Glomerular visceral epithelial cell (primary cell): ENCODE data around the gene LTB4R2.

Source experiments
- DNase-seq: peaks from one replicate; pipeline ENCODE4 v3.0.0-alpha.2; 2016; ENCODE audit errors: extremely low spot score

Gene LTB4R2

DNA sequence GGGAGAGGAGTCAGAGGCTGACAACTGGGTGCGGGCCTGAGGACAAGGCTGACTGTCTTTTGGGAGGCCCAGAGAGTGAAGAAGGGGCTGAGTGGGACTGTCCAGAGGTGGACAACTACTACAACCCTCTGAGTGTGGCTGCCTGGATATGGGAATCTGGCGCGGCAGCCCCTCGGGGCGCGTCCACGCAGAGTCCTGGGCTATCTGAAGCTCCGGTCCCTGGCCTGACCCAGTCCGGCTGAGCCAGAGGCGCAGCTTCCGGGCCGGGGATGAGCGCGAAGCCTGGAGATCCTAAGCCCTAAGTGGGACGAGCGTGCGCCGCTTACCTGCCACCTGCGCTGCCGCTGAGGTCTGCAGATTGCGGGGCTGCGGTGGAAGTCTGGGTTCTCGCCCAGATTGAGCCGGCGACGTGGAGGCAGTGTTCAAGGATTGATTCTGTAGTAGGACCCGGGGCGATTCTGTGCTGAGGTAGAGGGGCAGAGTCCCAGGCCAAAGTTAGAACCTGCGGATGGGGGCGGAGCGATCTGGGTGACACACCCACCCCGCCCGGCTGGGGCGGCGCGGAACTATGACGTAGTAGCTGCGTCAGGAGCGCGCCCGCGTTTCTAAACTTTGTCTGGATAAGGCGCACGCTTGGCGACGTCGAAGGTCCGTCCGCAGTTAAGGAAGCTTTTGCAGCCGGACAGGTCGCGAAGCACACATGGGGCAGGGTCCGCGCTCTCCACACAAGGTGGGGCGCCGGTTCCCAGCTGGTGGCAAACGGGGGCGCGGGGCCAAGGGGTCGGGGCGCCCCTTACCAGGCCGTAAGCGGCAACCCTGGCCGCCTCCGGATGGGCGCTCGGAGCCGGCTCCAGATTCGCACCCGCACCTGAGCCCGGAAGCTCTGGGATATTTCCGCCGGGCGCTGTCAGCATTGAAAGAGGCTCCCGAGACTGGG is 10.4 kb upstream of the LTB4R2 start, which contains the start of the genes DHRS1 and NOP9:
Gene DHRS1 (minus strand): TSS at position 526 of the 937 bp plus-strand sequence. CDS start 674 bp downstream, outside the sequence.
Gene NOP9 (plus strand): TSS at position 596 of the 937 bp plus-strand sequence. CDS start 105 bp downstream, at position 701.
- DNase-seq, result peak; percentile 87

DNA sequence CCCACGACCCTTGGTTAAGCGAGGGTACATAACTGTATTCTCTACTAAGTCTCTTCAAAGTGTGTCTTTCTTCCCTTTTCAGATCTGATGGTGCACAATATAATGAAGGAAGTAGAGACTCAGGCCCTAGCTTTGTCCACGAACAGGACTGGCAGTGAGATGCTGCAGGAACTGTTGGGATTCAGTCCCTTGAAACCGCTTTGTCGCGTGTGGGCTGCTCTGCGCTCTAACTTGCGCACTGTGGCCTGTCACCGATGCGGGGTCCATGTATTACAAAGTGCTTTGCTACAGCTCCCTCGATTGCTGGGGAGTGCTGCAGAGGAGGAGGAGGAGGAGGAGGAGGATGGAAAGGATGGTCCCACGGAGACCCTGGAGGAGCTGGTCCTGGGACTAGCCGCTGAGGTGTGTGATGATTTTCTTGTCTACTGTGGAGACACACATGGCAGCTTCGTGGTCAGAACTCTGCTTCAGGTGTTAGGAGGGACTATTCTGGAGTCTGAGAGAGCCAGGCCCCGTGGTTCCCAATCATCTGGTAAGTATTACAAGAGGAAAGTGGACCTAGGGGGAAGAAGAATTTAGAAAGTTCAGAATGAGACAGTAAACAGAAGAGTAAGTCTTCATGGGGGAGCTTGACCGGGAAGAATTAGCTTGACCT is 9.5 kb upstream of the LTB4R2 start:
- no peak for DNase-seq

GRCh38 chr14:24304019-24304387 is 5.9 kb upstream of the LTB4R2 start:
- no peak for DNase-seq

DNA sequence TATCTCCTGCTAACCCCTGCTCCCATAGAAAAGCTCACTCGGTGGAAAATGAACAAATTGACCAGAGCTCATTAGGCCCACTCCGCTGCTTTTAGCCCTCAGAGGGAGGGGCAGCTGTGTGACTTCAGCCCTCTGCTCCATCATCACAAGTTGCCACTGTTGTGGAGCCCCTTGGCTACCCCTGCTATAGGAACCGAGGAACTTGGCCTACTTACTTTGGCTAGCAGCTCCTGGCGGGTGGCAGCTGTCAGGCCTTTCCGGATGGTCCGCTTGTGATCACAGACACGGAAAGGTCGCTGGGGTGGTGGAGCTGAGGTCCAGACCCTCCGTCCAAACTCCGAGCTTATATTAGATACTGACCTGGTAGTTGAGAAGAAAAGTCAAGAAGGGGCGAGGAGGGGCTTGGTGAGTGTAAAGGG is 2.8 kb upstream of the LTB4R2 start:
- no peak for DNase-seq

GRCh38 chr14:24307575-24308341 is 2.2 kb upstream of the LTB4R2 start, which contains the start of gene CIDEB:
Gene CIDEB, minus strand, starts transcription at chr14:24307977. Its CDS starts 119 bp downstream, at chr14:24307858.
- peak; percentile 71 for DNase-seq

GRCh38 chr14:24308342-24309124 is 1.4 kb upstream of the LTB4R2 start:
- no peak for DNase-seq

- DNase-seq, result no peak
These were observed 315 bp downstream of the LTB4R2 start for GRCh38 chr14:24310265-24310645.

- no peak for DNase-seq
These were observed 985 bp downstream of the LTB4R2 start, which contains the start of gene LTB4R for GRCh38 chr14:24310646-24311604. Gene LTB4R, plus strand, starts transcription at chr14:24311502. Its CDS starts 4,150 bp downstream, at chr14:24315652.

DNA sequence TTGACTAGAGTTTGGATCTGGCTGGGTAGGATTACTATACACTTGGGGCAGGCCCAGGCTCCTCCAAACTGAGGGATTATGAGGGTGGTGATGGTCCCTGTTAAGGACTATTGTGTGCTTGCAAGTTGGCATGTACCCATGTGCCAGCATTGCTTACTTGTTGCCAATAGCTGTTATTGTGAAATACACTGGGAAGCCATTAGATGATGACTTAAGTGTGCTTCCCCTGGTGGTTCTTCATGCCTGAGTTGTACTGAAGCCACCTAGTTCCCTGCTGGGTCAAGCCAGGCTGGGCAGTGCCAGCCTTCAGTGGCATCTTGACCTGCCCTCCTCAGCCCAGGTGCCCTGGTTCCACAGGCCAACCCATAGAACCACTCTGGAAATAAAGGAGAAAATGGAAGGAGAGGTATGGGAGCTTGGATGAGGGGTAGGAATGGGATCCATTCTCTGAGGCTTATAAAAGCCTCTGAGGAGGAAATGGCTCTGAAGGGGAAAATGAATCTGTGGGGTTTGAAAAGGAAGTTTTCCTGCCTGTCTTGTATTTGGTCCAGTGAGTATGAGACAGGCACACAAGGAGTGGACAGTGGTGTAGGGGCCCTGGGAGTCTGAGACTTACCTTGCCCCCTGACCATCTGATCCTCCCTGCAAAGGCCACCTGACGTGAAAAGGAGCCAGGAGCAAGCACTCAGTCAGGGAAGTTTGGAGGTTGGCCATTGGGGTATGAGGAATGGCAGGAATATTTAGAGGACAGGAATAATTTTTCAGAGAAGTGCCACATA is 2.1 kb downstream of the LTB4R2 start:
- no peak for DNase-seq

GRCh38 chr14:24312736-24313507 is 3.0 kb downstream of the LTB4R2 start:
- DNase-seq, result peak; percentile 35

- no peak for DNase-seq
These were observed 4.0 kb downstream of the LTB4R2 start for GRCh38 chr14:24313913-24314312.

- no peak for DNase-seq
These were observed 4.6 kb downstream of the LTB4R2 start for GRCh38 chr14:24314377-24315193.

DNA sequence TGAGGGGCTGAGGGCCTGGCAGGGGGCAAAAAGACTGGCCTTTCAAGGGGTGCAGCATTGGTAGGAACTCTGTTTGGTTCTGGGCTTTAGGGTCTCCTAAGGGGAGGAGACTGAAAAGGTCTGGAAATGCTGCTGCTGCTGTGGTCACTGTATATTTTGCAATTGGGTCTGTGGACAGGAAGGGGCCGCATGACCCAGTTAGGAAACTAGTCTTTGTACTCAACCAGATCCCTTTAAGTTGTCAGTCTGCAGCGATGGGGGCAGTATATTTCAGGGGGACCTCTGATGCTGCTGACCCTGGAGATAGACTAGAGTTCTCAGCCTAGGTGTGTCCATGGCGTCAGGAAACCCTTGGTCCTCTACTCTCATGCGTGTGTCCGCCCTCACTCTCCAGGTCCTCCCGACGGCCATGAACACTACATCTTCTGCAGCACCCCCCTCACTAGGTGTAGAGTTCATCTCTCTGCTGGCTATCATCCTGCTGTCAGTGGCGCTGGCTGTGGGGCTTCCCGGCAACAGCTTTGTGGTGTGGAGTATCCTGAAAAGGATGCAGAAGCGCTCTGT is 5.4 kb downstream of the LTB4R2 start:
- DNase-seq, result no peak

GRCh38 chr14:24315807-24316596 is 6.1 kb downstream of the LTB4R2 start:
- DNase-seq, result no peak

DNA sequence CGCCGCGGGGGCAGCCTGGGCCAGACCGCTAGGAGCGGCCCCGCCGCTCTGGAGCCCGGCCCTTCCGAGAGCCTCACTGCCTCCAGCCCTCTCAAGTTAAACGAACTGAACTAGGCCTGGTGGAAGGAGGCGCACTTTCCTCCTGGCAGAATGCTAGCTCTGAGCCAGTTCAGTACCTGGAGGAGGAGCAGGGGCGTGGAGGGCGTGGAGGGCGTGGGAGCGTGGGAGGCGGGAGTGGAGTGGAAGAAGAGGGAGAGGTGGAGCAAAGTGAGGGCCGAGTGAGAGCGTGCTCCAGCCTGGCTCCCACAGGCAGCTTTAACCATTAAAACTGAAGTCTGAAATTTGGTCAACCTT is 6.6 kb downstream of the LTB4R2 start:
- DNase-seq, result no peak
